NB4 (cell line): ENCODE results near the gene KAZN.

Experiments used
- DNase-seq: peaks from one replicate; pipeline ENCODE4 v3.0.0; 2010; ENCODE audit warnings: low read depth
- H3K4me3 ChIP-seq: one replicate; pipeline ENCODE4 v1.5.1; 2011; ENCODE audit warnings: mild to moderate bottlenecking, low read depth, low read length, moderate library complexity
- MYC ChIP-seq: IDR thresholded peaks from 2 replicates; pipeline ENCODE4 v1.6.1; 2011; ENCODE audit warnings: low read depth, low read length
- POLR2A ChIP-seq: IDR thresholded peaks from 2 replicates; pipeline ENCODE4 v1.6.1; 2011; ENCODE audit warnings: mild to moderate bottlenecking; ENCODE audit not compliant: insufficient read length; ENCODE audit errors: extremely low read depth
- TF ChIP-seq, protein P1 (sequence below): IDR thresholded peaks from 2 replicates; pipeline ENCODE4 v1.6.1; 2011; ENCODE audit warnings: low read depth, low read length
- TF ChIP-seq, protein P2 (sequence below): IDR thresholded peaks from one replicate; pipeline ENCODE4 v1.5.1; 2012; ENCODE audit warnings: low read depth, low read length

The KAZN gene

DNA sequence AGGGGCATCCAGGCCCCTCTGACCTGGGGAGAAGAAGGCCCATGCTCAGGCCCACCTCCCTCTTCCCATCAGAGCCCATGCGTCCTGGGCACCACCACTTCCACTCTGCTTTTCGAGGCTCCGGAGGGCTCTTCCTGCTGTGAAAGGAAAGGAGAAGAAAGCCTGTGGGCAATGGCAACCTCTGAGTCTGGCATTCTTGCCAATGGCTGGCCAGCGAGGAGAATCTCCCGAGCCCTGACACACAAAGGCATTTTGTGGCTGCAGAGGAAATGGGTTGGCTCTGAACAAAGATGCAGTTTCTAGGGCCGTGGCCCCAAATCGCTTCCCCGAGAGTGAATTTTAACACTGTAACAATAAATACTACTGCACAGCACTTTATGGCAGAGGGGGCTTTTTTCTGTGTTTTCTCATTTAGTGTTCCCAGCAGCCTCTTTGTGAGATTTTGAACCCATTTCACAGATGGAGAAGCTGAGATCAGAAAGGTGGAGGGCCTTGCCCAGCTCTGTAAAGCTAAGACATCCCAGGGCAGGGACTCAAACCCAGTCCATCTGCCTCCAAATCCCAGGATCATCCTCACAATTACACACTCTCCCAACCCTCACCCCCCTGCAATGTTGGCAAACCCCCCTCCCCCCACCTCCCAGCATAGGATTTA lies 519.3 kb downstream of the KAZN start:
- H3K4me3 ChIP-seq, result no peak overlapping the region
- no peak for DNase-seq
- TF ChIP-seq MYC (no peak), POLR2A (no peak)
- TF ChIP-seq, protein P1, sequence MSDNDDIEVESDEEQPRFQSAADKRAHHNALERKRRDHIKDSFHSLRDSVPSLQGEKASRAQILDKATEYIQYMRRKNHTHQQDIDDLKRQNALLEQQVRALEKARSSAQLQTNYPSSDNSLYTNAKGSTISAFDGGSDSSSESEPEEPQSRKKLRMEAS, result no peak
- TF ChIP-seq, protein P2, sequence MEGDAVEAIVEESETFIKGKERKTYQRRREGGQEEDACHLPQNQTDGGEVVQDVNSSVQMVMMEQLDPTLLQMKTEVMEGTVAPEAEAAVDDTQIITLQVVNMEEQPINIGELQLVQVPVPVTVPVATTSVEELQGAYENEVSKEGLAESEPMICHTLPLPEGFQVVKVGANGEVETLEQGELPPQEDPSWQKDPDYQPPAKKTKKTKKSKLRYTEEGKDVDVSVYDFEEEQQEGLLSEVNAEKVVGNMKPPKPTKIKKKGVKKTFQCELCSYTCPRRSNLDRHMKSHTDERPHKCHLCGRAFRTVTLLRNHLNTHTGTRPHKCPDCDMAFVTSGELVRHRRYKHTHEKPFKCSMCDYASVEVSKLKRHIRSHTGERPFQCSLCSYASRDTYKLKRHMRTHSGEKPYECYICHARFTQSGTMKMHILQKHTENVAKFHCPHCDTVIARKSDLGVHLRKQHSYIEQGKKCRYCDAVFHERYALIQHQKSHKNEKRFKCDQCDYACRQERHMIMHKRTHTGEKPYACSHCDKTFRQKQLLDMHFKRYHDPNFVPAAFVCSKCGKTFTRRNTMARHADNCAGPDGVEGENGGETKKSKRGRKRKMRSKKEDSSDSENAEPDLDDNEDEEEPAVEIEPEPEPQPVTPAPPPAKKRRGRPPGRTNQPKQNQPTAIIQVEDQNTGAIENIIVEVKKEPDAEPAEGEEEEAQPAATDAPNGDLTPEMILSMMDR, result no peak

DNA sequence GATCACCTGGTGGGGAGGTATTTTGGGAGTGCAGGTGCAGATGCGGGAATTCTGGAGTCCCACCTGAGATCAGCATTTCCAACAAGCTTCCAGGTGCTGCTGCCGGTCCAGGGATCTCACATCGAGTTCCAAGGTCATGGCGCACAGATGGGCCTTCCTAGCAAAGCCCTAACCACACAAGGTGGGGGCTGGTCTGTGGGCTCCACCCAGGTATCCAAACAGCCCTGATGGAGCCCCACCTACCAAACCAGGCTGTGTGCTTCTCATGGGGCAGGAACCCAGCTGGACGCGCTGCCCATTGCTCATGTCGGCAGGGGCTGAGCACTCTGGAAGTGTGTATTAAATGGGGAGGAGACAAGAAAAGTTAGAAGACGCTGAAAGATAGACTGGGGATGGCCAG lies 520.1 kb downstream of the KAZN start:
- TF ChIP-seq POLR2A, result no peak
- TF ChIP-seq, protein P1, result no peak

DNA sequence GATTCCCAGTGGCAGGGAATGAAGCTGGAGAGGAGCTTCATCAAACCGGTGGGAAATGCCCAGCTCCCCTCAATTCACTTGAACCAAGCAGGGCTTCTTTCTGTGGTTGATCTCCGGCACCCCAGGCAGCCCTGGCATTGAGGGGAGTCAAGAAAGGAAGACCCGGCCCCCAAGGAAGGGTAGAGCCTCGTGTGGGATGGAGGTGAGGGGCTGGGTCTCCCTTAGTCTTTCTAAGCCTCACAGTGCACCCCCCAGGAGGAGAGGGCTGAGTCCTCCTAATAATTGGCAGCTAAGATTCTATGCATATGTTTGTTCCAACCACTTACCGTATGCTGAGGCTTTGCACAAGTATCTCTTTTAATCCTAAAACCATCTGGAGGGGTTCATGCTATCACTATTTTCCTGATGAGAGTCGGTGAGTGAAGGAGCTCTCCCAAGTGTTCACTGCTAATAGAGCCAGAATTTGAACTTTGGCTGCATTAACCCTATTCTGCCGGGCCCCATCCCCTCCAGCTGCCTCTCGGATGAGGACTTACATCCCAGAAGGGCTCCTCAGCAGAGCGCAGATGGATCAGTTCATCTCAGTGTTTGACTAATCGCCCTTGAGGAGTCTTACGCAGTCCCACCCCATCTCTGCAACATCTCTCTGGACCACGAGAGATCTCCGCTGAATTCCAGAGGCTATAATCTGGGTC lies 521.9 kb downstream of the KAZN start:
- no peak for DNase-seq
- TF ChIP-seq POLR2A, result no peak
- TF ChIP-seq, protein P2, result no peak

More for the DNA sequence above, 520.1 kb downstream of the KAZN start:
- no peak overlapping the region for H3K4me3 ChIP-seq
- no peak for DNase-seq

DNA sequence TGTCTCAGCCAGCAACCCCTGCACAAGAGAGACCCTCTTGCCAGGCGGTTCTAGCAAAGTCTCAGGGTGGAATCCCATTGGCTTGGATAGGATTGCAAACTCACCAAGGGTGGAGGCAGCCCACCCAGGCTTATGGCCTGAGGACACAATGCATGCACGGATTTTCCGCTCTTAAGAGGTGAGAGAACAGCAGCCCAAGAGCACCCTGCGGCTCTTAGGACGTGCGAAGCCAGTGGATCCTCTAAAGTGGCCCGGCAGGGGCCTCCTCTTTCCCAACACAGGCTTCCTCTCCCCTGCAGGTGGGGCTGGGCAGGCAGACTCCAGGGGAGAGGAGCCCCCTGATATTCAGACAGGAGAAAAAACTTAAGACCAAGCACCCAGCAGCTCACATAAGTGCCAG lies 523.8 kb downstream of the KAZN start:
- TF ChIP-seq, protein P1, result no peak
- no peak for TF ChIP-seq MYC
- no peak for TF ChIP-seq POLR2A
- TF ChIP-seq, protein P2, result no peak
- H3K4me3 ChIP-seq, result no peak overlapping the region
- DNase-seq, result no peak

More for the DNA sequence above, 521.9 kb downstream of the KAZN start:
- H3K4me3 ChIP-seq, result no peak overlapping the region

DNA sequence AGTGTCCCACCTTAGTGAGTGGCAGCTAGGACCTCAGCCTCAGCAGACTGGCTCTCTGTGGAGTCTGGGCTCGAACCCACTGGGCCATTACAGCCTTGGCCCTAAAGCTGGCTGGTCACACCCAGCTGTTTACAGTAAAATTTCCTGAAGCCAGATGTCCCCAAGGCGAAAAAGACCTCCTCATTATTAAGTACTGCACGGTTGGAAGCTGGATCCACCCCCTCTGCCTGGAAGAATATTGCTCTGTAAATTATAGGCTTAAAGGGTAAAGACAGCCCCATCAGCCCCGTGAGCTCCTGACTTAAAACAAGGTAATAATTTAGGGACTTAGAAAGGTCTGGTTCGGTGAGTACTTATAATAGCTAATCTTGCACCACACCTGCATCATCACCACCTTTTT lies 524.8 kb downstream of the KAZN start:
- no peak for TF ChIP-seq MYC
- TF ChIP-seq, protein P2, result no peak
- TF ChIP-seq POLR2A, result no peak
- TF ChIP-seq, protein P1, result no peak
- H3K4me3 ChIP-seq, result no peak overlapping the region
- no peak for DNase-seq

DNA sequence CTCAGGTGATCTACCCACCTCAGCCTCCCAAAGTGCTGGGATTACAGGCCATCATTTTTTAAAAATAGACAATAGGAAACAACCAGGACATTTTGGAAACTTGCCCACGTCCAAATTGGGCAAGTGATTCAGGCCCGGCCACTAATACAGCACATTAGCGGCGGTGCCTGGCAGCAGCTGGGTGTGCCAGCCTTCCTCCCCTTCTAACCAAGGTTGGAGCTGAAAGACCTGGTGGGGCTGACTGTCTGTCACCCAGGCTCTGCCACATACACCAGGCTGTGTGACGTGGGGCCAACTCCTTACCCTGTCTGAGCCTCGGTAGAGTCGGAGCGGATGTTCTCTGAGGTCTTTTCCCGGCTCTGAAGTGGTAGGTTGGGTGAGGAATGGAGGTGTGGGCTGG lies 525.4 kb downstream of the KAZN start:
- TF ChIP-seq, protein P1, result no peak
- TF ChIP-seq, protein P2, result no peak
- TF ChIP-seq MYC, result no peak
- no peak for TF ChIP-seq POLR2A
- no peak overlapping the region for H3K4me3 ChIP-seq
- no peak for DNase-seq
